ENCODE results near the gene CHRNA9. TPM values are rescaled to one million over a fixed set of nuclear protein-coding genes. Genes with fewer than 3 reads are reported as not detected.
"Not testable (repeated sequence)": the region's sequence is repeated elsewhere in the genome, so short reads cannot be mapped to it uniquely, and the experiment has no call there.

Gene CHRNA9
- total RNA-seq, 2 donors from 2014 or later, result not detected

- TF ChIP-seq CTCF (IDR thresholded peaks at IDR 0.05) (no peak), POLR2A (IDR thresholded peaks at IDR 0.05) (no peak)
- Histone ChIP-seq H3K27ac (no peak overlapping the region), H3K9me3 (no peaks in the 10 kb centered on the region), H3K36me3 (replicated peaks in 1 of 2; ENCODE audit: insufficient read depth in 1 of 2, low read depth in 2 of 2) (no peaks in the 10 kb centered on the region), H3K4me1 (no peaks in the 10 kb centered on the region), H3K4me3 (no peak overlapping the region), H3K27me3 (no peaks in the 10 kb centered on the region)
- DNase-seq, result no peak
- no peak for ATAC-seq
- intact Hi-C loops (cut with DNase I), result no loop called here
- whole genome bisulfite sequencing, 2 donors, result 60 to 82% methylated on average over 2 of the region's 2 CpGs
These were observed 42.8 kb upstream of the CHRNA9 start for GRCh38 chr4:40292313-40292759.

- no peaks in the 10 kb centered on the region for H3K4me1 ChIP-seq
- intact Hi-C loops (cut with DNase I), result no loop called here
- WGBS, 2 donors, result 67 to 77% methylated on average over 1 of the region's 1 CpG
- no peak overlapping the region for H3K27ac ChIP-seq
- H3K36me3 ChIP-seq (replicated peaks in 1 of 2; ENCODE audit: insufficient read depth in 1 of 2, low read depth in 2 of 2), result no peaks in the 10 kb centered on the region
- no peaks in the 10 kb centered on the region for H3K9me3 ChIP-seq
- no peaks in the 10 kb centered on the region for H3K27me3 ChIP-seq
- no peak overlapping the region for H3K4me3 ChIP-seq
- no peak for DNase-seq
- ATAC-seq, result no peak
- TF ChIP-seq CTCF (IDR thresholded peaks at IDR 0.05) (no peak), POLR2A (IDR thresholded peaks at IDR 0.05) (no peak)
These were observed 40.8 kb upstream of the CHRNA9 start for GRCh38 chr4:40294339-40294738.

- H3K4me1 ChIP-seq; intact Hi-C loops (cut with DNase I); H3K27me3 ChIP-seq; H3K9me3 ChIP-seq; H3K36me3 ChIP-seq (replicated peaks in 1 of 2; ENCODE audit: insufficient read depth in 1 of 2, low read depth in 2 of 2); H3K4me3 ChIP-seq; DNase-seq; H3K27ac ChIP-seq; ATAC-seq: not testable (repeated sequence)
These were observed 40.1 kb upstream of the CHRNA9 start for GRCh38 chr4:40295030-40295429.

- no peaks in the 10 kb centered on the region for H3K27me3 ChIP-seq
- H3K4me3 ChIP-seq, result no peak overlapping the region
- ATAC-seq, result no peak
- DNase-seq, result no peak
- WGBS, 2 donors, result 83 to 86% methylated on average over 4 of the region's 4 CpGs
- H3K27ac ChIP-seq, result no peak overlapping the region
- TF ChIP-seq CTCF (IDR thresholded peaks at IDR 0.05), result no peak
- no peak for TF ChIP-seq POLR2A (IDR thresholded peaks at IDR 0.05)
- no peaks in the 10 kb centered on the region for H3K4me1 ChIP-seq
- H3K36me3 ChIP-seq (replicated peaks in 1 of 2; ENCODE audit: insufficient read depth in 1 of 2, low read depth in 2 of 2), result no peaks in the 10 kb centered on the region
- intact Hi-C loops (cut with DNase I), result no loop called here
- no peaks in the 10 kb centered on the region for H3K9me3 ChIP-seq
These were observed 39.6 kb upstream of the CHRNA9 start for GRCh38 chr4:40295572-40295971.

- Histone ChIP-seq H3K4me3 (no peak overlapping the region), H3K27me3 (no peaks in the 10 kb centered on the region), H3K36me3 (replicated peaks in 1 of 2; ENCODE audit: insufficient read depth in 1 of 2, low read depth in 2 of 2) (no peaks in the 10 kb centered on the region), H3K27ac (no peak overlapping the region), H3K4me1 (no peaks in the 10 kb centered on the region), H3K9me3 (no peaks in the 10 kb centered on the region)
- DNase-seq, result no peak
- intact Hi-C loops (cut with DNase I), result no loop called here
- no peak for ATAC-seq
- no peak for TF ChIP-seq POLR2A (IDR thresholded peaks at IDR 0.05)
- WGBS, 2 donors, result 92 to 93% methylated on average over 6 of the region's 6 CpGs
These were observed 36.0 kb upstream of the CHRNA9 start for GRCh38 chr4:40299126-40299525.

- H3K4me3 ChIP-seq, result no peak overlapping the region
- H3K27ac ChIP-seq, result no peak overlapping the region
These were observed 35.3 kb upstream of the CHRNA9 start for GRCh38 chr4:40299811-40300292.

More at GRCh38 chr4:40299811-40300292, 35.3 kb upstream of the CHRNA9 start:
- H3K9me3 ChIP-seq, result no peaks in the 10 kb centered on the region
- no peaks in the 10 kb centered on the region for H3K27me3 ChIP-seq
- DNase-seq (no peak), ATAC-seq (no peak)
- no peak for TF ChIP-seq CTCF (IDR thresholded peaks at IDR 0.05)
- TF ChIP-seq POLR2A (IDR thresholded peaks at IDR 0.05), result no peak
- no peaks in the 10 kb centered on the region for H3K4me1 ChIP-seq
- H3K36me3 ChIP-seq (replicated peaks in 1 of 2; ENCODE audit: insufficient read depth in 1 of 2, low read depth in 2 of 2), result no peaks in the 10 kb centered on the region
- intact Hi-C loops (cut with DNase I), result no loop called here
- 27 to 64% methylated on average over 3 of the region's 3 CpGs for WGBS, 2 donors
